NCI-H146 (cell line): ENCODE data around the gene ICAM4.
A peak's percentile ranks its signal among the peaks of the same experiment; 100 is the strongest.

ENCODE experiments used
- DNase-seq: peaks from one replicate; lab custom pipeline; 2025; lab: John Stamatoyannopoulos, UW

ICAM4 gene

GRCh38 chr19:10291554-10292205, 4.9 kb downstream of the ICAM4 start:
- DNase-seq, result peak; percentile 54

- peak; percentile 85 for DNase-seq
These were observed 5.5 kb downstream of the ICAM4 start for GRCh38 chr19:10292206-10292788.

GRCh38 chr19:10292789-10293636, 6.3 kb downstream of the ICAM4 start:
- DNase-seq, result no peak

GRCh38 chr19:10293637-10294367, 7.0 kb downstream of the ICAM4 start:
- DNase-seq, result no peak

- DNase-seq, result no peak
These were observed 7.6 kb downstream of the ICAM4 start for GRCh38 chr19:10294368-10294697.

- no peak for DNase-seq
These were observed 8.6 kb downstream of the ICAM4 start for GRCh38 chr19:10295305-10295846.

GRCh38 chr19:10295847-10296591, 9.3 kb downstream of the ICAM4 start:
- DNase-seq, result no peak

- no peak for DNase-seq
These were observed 13.0 kb downstream of the ICAM4 start for GRCh38 chr19:10299545-10300458.

GRCh38 chr19:10305139-10305806, 18.5 kb downstream of the ICAM4 start:
- DNase-seq, result no peak

GRCh38 chr19:10306327-10306726, 19.6 kb downstream of the ICAM4 start:
- no peak for DNase-seq

GRCh38 chr19:10309423-10309822, 22.7 kb downstream of the ICAM4 start, which contains the start of gene ZGLP1:
Gene ZGLP1, minus strand, starts transcription at chr19:10309815.
- DNase-seq, result no peak

- DNase-seq, result peak; percentile 98
These were observed 28.8 kb downstream of the ICAM4 start, which contains the start of gene FDX2 for GRCh38 chr19:10315335-10316214. Gene FDX2, minus strand, starts transcription at chr19:10316015. Its CDS starts 19 bp downstream, at chr19:10315996.

GRCh38 chr19:10316229-10317044, 29.7 kb downstream of the ICAM4 start:
- no peak for DNase-seq

- no peak for DNase-seq
These were observed 30.5 kb downstream of the ICAM4 start for GRCh38 chr19:10317045-10317856.

- DNase-seq, result no peak
These were observed 31.2 kb downstream of the ICAM4 start for GRCh38 chr19:10317857-10318462.
